ENCODE measurements around the gene CDC42BPA. TPM values are rescaled to one million over a fixed set of nuclear protein-coding genes. Genes with fewer than 3 reads are reported as not detected.

CDC42BPA gene
- polyA plus RNA-seq, 1 donor = 24.3 TPM

DNA sequence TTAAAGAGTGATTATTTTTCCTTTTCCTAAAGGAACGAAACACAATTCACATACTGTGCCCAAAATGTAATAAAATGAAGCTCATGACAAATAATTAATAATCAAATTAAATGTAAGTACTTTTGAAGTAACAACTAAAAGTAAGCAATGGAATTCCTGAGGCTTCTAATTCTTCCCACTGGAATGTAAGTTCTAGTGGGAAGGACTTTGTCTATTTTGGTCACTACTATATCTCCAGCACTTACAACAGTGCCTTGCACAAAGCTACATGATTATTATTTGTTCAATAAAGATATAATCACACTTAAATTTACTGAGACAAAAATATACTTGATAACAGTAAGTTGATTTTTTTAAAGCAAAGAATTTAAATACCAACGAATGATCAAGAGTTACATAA lies 249.4 kb downstream of the CDC42BPA start:
- H3K4me1 ChIP-seq (ENCODE audit: control insufficient read depth, insufficient read depth, low read length) = no peaks in the 10 kb centered on the region
- DNase-seq = no peak
- no peak overlapping the region for H3K27ac ChIP-seq (ENCODE audit: low read length)
- 93% methylated on average over 2 of the region's 2 CpGs for WGBS (ENCODE audit: insufficient coverage, low lambda C conversion rate)
- no peak overlapping the region for H3K4me3 ChIP-seq (ENCODE audit: low read length)
- H3K9me3 ChIP-seq (ENCODE audit: control insufficient read depth, low read depth, low read length) = no peaks in the 10 kb centered on the region
- H3K36me3 ChIP-seq (ENCODE audit: control insufficient read depth, insufficient read depth, low read length) = peaks cover 4% of the 10 kb centered on the region
- no peaks in the 10 kb centered on the region for H3K27me3 ChIP-seq (ENCODE audit: control insufficient read depth, insufficient read depth, low read length)

DNA sequence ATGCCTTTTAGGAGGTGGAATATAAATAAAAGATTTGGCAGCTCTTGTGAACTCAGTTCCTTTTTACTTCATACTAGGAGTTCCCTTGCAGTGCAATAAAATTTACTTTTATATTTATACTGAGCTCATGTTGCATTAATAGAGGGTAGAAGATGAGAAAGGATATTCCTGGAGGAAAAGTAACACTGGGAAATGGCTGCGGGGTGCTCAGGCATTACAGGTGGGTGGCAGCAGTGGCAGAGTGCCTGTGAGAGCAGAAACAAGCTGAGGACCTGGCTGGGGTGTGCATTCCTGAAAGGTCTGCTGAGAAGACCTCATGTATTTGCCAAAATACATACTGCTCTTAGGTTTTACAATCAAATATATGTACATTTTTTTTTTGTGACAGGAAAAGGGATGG lies 251.3 kb downstream of the CDC42BPA start:
- WGBS (ENCODE audit: insufficient coverage, low lambda C conversion rate) = no CpG with 5 or more reads among the region's 1 CpG
- Histone ChIP-seq H3K9me3 (ENCODE audit: control insufficient read depth, low read depth, low read length) (no peaks in the 10 kb centered on the region), H3K36me3 (ENCODE audit: control insufficient read depth, insufficient read depth, low read length) (no peaks in the 10 kb centered on the region), H3K27ac (ENCODE audit: low read length) (no peak overlapping the region), H3K27me3 (ENCODE audit: control insufficient read depth, insufficient read depth, low read length) (no peaks in the 10 kb centered on the region), H3K4me3 (ENCODE audit: low read length) (no peak overlapping the region), H3K4me1 (ENCODE audit: control insufficient read depth, insufficient read depth, low read length) (no peaks in the 10 kb centered on the region)
- DNase-seq = no peak

DNA sequence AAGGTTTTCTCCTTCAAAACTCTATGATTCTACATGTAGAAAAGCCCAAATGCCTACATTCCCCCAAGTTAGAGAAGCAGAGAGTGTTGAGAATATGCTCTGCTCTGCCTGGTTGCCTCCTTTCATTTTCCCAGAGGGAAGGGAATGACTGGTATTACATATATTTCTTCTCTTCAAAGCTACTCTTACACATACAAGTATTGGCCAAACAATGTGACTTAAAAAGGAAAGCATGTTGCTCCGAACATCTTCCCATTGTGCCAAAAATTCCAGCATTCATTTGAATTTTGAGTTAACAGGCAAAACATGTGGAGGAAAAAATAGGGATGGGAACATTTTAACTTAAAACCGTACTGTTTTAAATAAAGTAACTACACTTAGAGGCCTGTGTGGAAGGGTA lies 253.0 kb downstream of the CDC42BPA start:
- Histone ChIP-seq H3K9me3 (ENCODE audit: control insufficient read depth, low read depth, low read length) (no peaks in the 10 kb centered on the region), H3K27me3 (ENCODE audit: control insufficient read depth, insufficient read depth, low read length) (no peaks in the 10 kb centered on the region), H3K36me3 (ENCODE audit: control insufficient read depth, insufficient read depth, low read length) (no peaks in the 10 kb centered on the region), H3K4me3 (ENCODE audit: low read length) (no peak overlapping the region), H3K27ac (ENCODE audit: low read length) (no peak overlapping the region), H3K4me1 (ENCODE audit: control insufficient read depth, insufficient read depth, low read length) (no peaks in the 10 kb centered on the region)
- WGBS (ENCODE audit: insufficient coverage, low lambda C conversion rate) = no CpG with 5 or more reads among the region's 2 CpGs
- peak in 1 of 2 donors; percentile 4 for DNase-seq

DNA sequence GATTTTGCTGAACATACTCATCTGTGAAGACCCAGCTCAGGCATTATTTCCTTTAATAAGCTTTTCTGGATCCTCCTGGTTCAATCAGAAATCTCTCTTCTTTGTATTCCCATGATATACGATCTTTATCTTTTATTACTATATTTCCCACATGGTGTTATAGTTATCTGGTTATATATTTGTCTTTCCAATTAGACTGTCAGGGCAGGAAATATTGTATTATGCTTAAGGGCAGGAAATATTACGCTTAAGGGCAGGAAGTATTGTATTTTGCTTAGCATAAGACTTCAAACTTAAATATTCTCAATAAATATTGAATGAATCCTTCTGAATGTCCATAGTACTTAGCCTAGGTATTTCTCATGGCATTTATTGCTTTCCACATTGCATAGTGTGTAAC lies 256.0 kb downstream of the CDC42BPA start:
- H3K36me3 ChIP-seq (ENCODE audit: control insufficient read depth, insufficient read depth, low read length) = no peaks in the 10 kb centered on the region
- WGBS (ENCODE audit: insufficient coverage, low lambda C conversion rate) = 82% methylated on average over 2 of the region's 2 CpGs
- no peak for DNase-seq

DNA sequence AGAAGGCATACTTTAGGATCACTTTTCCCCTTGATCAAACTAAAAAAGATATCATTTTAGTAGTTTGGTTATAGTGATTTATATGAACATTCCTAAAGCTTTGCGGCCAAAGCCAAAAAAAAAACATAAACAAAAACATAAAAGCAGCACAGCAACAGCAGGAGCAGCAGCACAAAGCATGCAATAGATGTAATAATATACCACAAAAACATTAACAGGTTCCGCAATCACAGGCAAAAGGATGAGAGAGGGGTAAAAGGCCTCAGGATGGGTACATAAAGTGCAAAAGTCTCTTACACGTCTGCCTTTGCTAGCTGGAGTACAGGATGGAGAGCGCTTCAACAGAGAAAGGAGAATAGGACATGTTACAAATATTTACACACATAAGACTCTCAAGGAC lies 259.2 kb downstream of the CDC42BPA start:
- WGBS (ENCODE audit: insufficient coverage, low lambda C conversion rate) = 100% methylated on average over 1 of the region's 4 CpGs
- DNase-seq = no peak
- H3K4me1 ChIP-seq (ENCODE audit: control insufficient read depth, insufficient read depth, low read length) = no peaks in the 10 kb centered on the region

More for the DNA sequence above, 256.0 kb downstream of the CDC42BPA start:
- no peak overlapping the region for H3K27ac ChIP-seq (ENCODE audit: low read length)
- H3K9me3 ChIP-seq (ENCODE audit: control insufficient read depth, low read depth, low read length) = no peaks in the 10 kb centered on the region
- no peak overlapping the region for H3K4me3 ChIP-seq (ENCODE audit: low read length)
- no peaks in the 10 kb centered on the region for H3K4me1 ChIP-seq (ENCODE audit: control insufficient read depth, insufficient read depth, low read length)
- no peaks in the 10 kb centered on the region for H3K27me3 ChIP-seq (ENCODE audit: control insufficient read depth, insufficient read depth, low read length)

DNA sequence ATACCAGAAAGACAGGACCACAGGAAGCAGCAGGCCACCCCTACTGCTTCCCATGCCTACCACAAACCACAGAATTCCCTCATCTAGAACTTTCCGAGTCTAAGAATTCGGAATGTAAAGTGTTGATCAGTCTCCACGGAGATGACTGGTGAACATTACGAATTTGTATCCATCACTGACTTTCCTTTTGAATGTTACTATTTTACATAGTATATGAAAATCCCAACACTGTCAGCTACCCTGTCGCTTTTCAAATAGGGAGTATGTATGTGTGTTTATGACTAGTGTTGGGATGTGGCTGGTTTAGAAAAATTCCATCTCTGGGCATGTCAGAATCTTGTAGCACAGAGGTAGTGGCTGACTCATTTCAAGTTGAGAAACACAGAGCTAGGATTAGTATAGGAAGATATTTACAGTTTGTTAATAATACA lies 260.0 kb downstream of the CDC42BPA start:
- no peak for DNase-seq
- WGBS (ENCODE audit: insufficient coverage, low lambda C conversion rate) = no CpG with 5 or more reads among the region's 5 CpGs
- no peak overlapping the region for H3K27ac ChIP-seq (ENCODE audit: low read length)
- no peak overlapping the region for H3K4me3 ChIP-seq (ENCODE audit: low read length)
- no peaks in the 10 kb centered on the region for H3K27me3 ChIP-seq (ENCODE audit: control insufficient read depth, insufficient read depth, low read length)
- no peaks in the 10 kb centered on the region for H3K9me3 ChIP-seq (ENCODE audit: control insufficient read depth, low read depth, low read length)
- no peaks in the 10 kb centered on the region for H3K4me1 ChIP-seq (ENCODE audit: control insufficient read depth, insufficient read depth, low read length)
- H3K36me3 ChIP-seq (ENCODE audit: control insufficient read depth, insufficient read depth, low read length) = no peaks in the 10 kb centered on the region

More for the DNA sequence above, 259.2 kb downstream of the CDC42BPA start:
- no peaks in the 10 kb centered on the region for H3K36me3 ChIP-seq (ENCODE audit: control insufficient read depth, insufficient read depth, low read length)
- H3K27me3 ChIP-seq (ENCODE audit: control insufficient read depth, insufficient read depth, low read length) = no peaks in the 10 kb centered on the region
- H3K4me3 ChIP-seq (ENCODE audit: low read length) = no peak overlapping the region
- H3K27ac ChIP-seq (ENCODE audit: low read length) = no peak overlapping the region
- H3K9me3 ChIP-seq (ENCODE audit: control insufficient read depth, low read depth, low read length) = no peaks in the 10 kb centered on the region

DNA sequence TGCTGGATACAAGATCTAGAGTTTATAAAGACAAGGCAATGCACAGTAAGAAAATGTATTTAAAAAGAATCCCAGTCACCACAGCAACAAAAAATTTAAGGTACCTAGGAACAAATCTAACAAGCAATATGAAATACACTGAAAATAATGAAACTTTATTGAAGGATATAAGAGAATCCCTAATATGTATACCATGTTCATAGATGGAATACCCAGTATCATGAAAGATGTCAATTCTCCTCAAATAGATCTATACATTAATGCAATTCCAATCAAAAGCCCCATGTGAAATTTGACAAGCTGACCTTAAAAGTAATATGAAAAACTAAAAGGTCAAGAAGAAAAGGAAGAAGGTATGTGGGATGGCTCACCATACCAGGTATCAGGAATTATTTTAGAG lies 269.0 kb downstream of the CDC42BPA start:
- no peaks in the 10 kb centered on the region for H3K9me3 ChIP-seq (ENCODE audit: control insufficient read depth, low read depth, low read length)
- H3K27ac ChIP-seq (ENCODE audit: low read length) = no peak overlapping the region
- H3K4me3 ChIP-seq (ENCODE audit: low read length) = no peak overlapping the region
- no peaks in the 10 kb centered on the region for H3K4me1 ChIP-seq (ENCODE audit: control insufficient read depth, insufficient read depth, low read length)
- H3K36me3 ChIP-seq (ENCODE audit: control insufficient read depth, insufficient read depth, low read length) = peaks cover 9% of the 10 kb centered on the region
- H3K27me3 ChIP-seq (ENCODE audit: control insufficient read depth, insufficient read depth, low read length) = no peaks in the 10 kb centered on the region
- DNase-seq = no peak

DNA sequence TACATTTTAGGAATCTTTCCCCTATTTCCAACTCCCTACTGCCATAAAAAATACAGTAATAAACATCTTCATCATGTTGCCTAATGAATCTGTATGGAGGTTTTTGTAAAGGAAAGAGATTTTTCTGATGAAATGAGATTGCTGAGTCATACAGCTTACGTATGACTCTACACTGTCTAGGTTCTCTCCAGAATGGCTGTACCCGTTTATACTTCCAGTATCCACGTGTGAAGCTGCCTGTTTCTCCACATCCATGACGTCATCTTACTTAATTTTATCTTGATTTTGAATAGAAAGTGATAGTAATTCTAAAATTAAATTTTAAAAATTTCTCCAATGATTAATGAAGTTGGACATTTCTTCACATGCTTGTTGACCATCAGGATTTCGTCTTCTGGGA lies 274.5 kb downstream of the CDC42BPA start:
- Histone ChIP-seq H3K9me3 (ENCODE audit: control insufficient read depth, low read depth, low read length) (no peaks in the 10 kb centered on the region), H3K4me1 (ENCODE audit: control insufficient read depth, insufficient read depth, low read length) (no peaks in the 10 kb centered on the region), H3K4me3 (ENCODE audit: low read length) (no peak overlapping the region), H3K27ac (ENCODE audit: low read length) (no peak overlapping the region), H3K27me3 (ENCODE audit: control insufficient read depth, insufficient read depth, low read length) (no peaks in the 10 kb centered on the region), H3K36me3 (ENCODE audit: control insufficient read depth, insufficient read depth, low read length) (peaks cover 11% of the 10 kb centered on the region)
- no peak for DNase-seq
- 76% methylated on average over 3 of the region's 5 CpGs for WGBS (ENCODE audit: insufficient coverage, low lambda C conversion rate)

DNA sequence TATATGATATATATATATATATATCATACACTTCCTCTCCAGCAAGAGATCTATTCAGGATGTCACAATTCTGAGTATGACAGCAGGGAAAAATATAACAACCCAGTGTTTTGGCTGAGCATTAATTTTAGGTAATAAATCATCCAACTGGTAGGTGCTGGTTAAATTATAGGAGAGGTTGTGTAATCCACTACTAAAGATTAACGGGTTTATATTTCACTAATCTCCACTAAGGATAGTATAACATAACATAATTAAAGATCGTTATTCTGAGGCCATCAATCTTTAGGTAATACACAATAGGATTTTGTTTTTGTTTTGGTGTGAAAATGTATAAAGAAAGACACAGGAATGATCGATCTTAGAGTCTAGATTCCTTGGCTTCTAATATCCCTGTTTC lies 276.0 kb downstream of the CDC42BPA start:
- DNase-seq = no peak
- Histone ChIP-seq H3K4me3 (ENCODE audit: low read length) (no peak overlapping the region), H3K36me3 (ENCODE audit: control insufficient read depth, insufficient read depth, low read length) (peaks cover 13% of the 10 kb centered on the region), H3K27me3 (ENCODE audit: control insufficient read depth, insufficient read depth, low read length) (no peaks in the 10 kb centered on the region), H3K4me1 (ENCODE audit: control insufficient read depth, insufficient read depth, low read length) (no peaks in the 10 kb centered on the region), H3K27ac (ENCODE audit: low read length) (no peak overlapping the region), H3K9me3 (ENCODE audit: control insufficient read depth, low read depth, low read length) (no peaks in the 10 kb centered on the region)
- WGBS (ENCODE audit: insufficient coverage, low lambda C conversion rate) = 80% methylated on average over 3 of the region's 3 CpGs

DNA sequence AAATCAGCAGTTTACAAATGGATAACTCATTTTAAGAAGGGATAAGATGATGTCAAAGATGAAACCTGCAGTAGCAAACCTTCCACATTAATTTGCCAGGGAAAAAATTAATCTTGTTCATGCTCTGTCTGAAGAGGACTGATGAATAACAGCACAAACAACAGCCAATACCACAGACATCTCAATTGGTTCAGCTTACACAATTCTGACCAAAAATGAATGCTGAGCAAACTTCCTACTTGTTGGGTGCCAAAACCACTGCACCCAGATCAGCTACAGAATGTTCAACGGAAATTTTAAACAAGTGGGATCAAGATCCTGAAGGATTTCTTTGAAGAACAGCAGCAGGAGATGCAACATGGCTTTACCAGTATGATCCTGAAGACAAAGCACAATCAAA lies 279.9 kb downstream of the CDC42BPA start:
- Histone ChIP-seq H3K4me1 (ENCODE audit: control insufficient read depth, insufficient read depth, low read length) (no peaks in the 10 kb centered on the region), H3K9me3 (ENCODE audit: control insufficient read depth, low read depth, low read length) (no peaks in the 10 kb centered on the region), H3K27me3 (ENCODE audit: control insufficient read depth, insufficient read depth, low read length) (no peaks in the 10 kb centered on the region), H3K27ac (ENCODE audit: low read length) (no peak overlapping the region), H3K4me3 (ENCODE audit: low read length) (no peak overlapping the region), H3K36me3 (ENCODE audit: control insufficient read depth, insufficient read depth, low read length) (peaks cover 14% of the 10 kb centered on the region)
- no peak for DNase-seq
- no CpG with 5 or more reads among the region's 1 CpG for WGBS (ENCODE audit: insufficient coverage, low lambda C conversion rate)

DNA sequence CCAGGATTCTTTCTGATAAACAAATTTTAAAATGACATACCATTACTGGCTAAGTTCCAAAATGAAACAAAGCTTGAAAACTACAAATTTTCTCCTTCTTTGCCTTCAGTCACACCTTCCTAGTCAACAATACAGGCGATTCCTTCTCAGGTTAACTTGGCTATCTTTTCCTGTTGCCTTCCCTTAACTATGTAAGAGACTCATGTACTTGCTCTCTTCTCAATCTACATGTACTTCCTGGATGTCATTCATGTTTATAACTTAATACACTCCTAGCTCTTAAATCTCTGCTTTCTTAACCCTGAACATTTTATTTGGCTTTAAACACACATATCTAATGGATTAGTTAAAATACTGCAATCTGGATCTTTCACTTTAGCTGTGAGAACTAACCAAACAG lies 281.2 kb downstream of the CDC42BPA start:
- WGBS (ENCODE audit: insufficient coverage, low lambda C conversion rate) = 100% methylated on average over 1 of the region's 1 CpG
- H3K4me3 ChIP-seq (ENCODE audit: low read length) = no peak overlapping the region
- DNase-seq = no peak
- no peaks in the 10 kb centered on the region for H3K4me1 ChIP-seq (ENCODE audit: control insufficient read depth, insufficient read depth, low read length)
- H3K36me3 ChIP-seq (ENCODE audit: control insufficient read depth, insufficient read depth, low read length) = peaks cover 21% of the 10 kb centered on the region
- H3K9me3 ChIP-seq (ENCODE audit: control insufficient read depth, low read depth, low read length) = no peaks in the 10 kb centered on the region
- H3K27ac ChIP-seq (ENCODE audit: low read length) = no peak overlapping the region
- no peaks in the 10 kb centered on the region for H3K27me3 ChIP-seq (ENCODE audit: control insufficient read depth, insufficient read depth, low read length)
